GM12874 (cell line): ENCODE results near the gene PSME1.

ENCODE experiments used
- TF ChIP-seq, protein P1 (sequence below): IDR thresholded peaks from 2 replicates; pipeline ENCODE4 v1.5.1; 2011; ENCODE audit warnings: low read depth, mild to moderate bottlenecking, control low read depth, low read length, moderate library complexity; ENCODE audit not compliant: insufficient read depth

PSME1 gene

DNA sequence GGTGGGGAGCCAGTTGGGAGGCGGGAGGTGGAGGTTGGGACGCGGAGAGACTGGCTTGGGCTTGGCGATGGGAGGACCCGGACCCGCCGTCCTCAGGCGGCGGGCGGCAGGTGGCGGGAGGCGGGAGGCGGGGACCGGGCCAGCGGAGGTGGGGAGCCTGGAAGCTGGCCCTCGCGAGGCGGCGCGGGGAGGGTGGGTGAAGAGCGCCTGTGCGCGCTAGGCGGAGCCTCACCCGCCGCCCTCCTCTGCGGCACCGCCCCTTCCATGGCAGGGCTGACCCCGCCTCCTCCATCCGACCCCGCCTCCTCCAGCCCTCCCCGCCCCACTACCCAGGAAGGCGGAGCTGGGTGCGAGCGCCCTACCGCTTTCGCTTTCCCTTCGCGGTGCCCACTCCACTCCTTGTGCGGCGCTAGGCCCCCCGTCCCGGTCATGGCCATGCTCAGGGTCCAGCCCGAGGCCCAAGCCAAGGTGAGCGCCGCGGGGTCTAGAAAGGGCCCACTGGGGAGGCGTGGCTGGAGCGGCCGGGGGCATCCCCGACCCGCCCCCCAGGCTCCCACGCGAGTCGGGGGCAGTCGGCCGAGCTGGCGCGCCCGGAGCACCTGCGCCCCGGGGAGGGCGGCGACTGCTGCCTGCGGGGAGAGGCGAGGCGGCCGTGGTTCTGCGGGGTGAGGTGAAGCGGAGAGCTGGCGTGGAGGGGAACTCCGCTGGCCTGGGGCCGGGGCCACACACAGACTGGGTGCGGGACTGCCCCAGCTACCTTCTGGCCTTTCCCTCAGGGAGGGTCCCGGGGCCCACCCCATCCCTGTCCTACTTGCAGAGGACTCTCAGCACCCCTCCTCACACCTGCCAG lies at the start of gene PSME1:
Gene PSME1 (plus strand): TSS at position 361 of the 850 bp plus-strand sequence. CDS start 69 bp downstream, at position 430.
- TF ChIP-seq, protein P1, sequence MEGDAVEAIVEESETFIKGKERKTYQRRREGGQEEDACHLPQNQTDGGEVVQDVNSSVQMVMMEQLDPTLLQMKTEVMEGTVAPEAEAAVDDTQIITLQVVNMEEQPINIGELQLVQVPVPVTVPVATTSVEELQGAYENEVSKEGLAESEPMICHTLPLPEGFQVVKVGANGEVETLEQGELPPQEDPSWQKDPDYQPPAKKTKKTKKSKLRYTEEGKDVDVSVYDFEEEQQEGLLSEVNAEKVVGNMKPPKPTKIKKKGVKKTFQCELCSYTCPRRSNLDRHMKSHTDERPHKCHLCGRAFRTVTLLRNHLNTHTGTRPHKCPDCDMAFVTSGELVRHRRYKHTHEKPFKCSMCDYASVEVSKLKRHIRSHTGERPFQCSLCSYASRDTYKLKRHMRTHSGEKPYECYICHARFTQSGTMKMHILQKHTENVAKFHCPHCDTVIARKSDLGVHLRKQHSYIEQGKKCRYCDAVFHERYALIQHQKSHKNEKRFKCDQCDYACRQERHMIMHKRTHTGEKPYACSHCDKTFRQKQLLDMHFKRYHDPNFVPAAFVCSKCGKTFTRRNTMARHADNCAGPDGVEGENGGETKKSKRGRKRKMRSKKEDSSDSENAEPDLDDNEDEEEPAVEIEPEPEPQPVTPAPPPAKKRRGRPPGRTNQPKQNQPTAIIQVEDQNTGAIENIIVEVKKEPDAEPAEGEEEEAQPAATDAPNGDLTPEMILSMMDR, result no peak

DNA sequence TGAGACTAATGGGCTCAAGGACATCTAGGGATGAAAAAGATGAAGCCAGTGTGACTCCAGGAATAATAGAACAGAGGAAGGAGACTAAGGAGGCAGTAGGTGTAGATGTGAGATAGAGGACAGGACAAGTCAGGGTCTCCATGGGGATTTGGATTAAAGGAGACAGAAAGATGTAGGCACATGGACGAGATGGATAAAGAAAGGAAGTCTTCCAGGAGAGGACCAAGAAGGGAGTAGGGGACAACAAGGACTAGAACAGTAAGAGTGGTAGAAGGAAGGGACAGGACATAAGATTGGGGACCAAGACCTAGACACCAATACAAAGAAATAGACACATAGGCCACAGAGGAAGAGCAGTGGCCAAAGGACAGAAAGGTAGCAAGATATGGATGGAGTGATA lies 49.0 kb upstream of the PSME1 start:
- TF ChIP-seq, protein P1, result no peak

DNA sequence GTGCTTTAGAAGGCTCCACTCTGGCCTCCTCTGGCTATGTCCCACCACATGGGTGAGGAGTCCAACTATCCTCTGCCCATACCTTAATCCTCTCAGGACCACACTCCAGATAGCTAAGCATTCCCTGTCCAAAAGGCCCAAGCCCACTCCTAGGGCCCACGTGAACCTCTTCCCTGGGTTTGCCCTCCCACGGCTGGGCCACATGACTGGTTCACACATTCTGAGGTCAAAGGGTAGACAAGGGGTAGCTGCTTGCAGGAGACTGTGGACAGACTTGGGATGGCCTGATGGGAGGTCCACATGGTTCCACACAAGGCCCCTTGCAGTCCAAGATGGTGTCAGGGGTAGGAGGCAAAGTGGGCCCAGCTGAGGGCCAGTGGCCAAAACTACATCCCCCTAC lies 47.9 kb upstream of the PSME1 start:
- TF ChIP-seq, protein P1, result no peak

DNA sequence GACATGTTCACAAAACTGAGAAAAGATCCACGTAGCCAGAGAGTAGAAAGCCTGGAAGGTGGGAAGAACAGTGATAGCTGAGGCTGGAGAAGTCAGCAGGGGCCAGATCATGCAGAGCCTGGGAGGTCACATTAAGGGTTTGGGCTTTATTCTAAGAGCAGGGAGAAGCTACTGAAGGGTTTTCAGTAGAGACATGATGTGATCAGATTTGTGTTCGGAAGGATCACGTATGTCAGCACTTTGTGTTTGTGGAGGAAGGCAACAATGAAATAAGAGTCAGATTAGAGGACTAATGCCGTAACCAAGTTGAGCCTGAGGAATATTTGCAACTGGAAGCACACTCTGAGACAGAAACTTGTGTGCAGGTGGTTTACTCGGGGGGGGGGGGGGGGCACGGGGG lies 46.1 kb upstream of the PSME1 start:
- TF ChIP-seq, protein P1, result no peak

DNA sequence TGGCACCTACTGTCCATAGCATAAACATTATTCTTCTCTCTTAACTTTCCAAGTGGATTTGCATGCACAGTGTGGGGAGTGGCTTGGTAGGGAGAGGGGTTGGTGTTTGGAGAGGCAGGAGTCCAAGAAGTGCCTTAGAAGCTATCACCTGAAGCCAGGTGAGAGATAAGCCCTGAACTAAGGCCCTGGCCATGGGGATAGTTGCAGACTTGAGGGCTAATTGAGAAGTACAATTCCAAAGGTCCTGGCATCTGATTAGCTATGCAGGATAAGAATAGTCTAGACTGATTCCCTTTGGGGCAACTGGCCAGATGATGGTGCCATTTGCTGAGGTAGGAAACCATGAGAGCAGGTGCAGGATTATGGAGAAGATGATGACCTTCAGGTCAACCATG lies 43.9 kb upstream of the PSME1 start:
- TF ChIP-seq, protein P1, result no peak

DNA sequence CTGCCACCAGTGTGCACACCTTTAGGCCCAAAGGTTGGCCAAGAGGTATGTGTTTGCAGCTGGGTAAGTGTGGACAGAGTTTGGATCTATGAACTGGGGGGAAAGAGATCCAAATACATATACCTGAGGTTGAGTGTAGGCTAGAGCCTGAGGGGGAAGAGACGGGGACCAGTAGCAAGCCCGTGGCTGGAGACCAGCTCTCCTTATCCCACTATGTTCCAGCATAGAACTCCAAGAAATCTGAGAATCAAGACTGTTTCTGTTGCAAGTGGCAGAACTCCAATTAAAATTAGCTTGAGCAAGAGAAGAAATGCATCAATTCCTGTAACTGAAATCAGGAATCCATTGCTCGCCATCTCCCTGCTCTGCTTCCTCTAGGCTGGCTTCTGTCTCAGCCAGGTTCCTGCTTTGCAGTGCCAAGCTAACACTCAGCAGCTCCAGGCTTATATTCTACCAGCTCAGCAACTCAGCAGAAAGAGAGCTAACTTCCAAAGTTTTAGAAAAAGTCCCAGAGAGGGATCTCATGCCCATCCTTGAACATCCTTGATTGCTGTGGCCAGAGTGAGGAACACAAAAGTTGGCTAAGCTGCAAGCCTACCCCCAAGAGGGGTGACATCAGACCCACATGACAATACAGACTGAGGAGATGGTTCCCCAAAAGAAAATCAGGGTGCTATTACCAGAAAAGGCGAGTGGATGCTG lies 43.3 kb upstream of the PSME1 start:
- TF ChIP-seq, protein P1, result no peak

DNA sequence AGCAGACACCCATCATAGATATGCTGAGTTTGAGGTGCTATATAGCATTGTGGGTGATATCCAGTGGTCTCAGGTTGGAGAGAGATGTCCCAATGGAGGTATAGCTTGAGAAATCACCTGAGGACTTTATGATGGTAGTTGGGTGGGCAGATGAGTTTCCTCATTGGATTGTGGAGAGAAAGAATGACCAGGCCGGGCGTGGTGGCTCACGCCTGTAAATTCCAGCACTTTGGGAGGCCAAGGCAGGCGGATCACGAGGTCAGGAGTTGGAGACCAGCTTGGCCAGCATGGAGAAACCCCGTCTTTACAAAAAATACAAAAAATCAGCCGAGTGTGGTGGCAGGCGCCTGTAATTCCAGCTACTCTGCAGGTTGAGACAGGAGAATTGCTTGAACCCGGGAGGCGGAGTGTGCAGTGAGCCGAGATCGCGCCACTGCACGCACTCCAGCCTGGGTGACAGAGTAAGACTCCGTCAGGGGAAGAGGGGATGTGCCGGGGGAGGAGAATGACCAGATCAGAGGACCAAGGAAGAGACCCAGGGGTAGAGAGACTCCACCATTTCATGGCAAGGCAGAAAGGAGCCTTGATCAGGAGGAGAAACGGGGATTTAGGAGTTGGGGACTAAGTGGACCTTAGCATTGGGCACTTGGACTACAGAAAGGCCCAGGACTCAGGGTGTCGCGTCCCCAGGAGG lies 42.6 kb upstream of the PSME1 start:
- TF ChIP-seq, protein P1, result no peak
